HG03159 (cell line): Measurements from ENCODE around the gene CHST11.

Experiments
- ATAC-seq: cut with Tn5 transposase; IDR thresholded peaks from one replicate; pipeline ENCODE4 v1.9.1; 2021; ENCODE audit warnings: mild to moderate bottlenecking, moderate library complexity; ENCODE audit not compliant: unreplicated experiment

Gene CHST11

DNA sequence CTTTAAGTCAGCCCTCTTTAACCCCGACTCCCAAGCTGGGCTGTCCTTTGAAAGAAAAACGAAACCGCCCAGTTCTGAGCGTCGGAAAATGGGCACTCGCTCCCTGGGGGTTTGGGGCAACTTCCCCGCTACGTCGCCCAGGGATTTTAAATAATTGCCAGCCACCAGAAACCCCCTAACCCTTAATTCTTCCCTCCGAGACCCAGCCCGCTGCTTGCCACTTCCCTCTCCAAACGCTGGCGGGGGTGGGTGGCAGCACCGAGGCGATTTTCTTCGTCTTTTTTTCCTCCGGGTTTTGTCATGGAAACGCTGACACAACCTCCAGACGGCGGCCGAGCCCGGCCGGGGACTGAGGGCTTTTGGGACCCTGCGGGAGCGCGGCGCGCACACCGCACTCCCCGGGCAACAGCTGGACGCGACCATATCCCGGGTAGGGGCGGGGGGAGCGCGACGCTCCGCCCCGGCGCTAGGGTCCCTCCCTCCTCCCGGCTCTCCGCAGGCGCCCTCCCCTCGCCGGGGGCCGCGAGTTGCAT lies at the start of gene CHST11:
Gene CHST11, plus strand, starts transcription at position 532 of the 533 bp plus-strand sequence.
- ATAC-seq, result peak; percentile 65

DNA sequence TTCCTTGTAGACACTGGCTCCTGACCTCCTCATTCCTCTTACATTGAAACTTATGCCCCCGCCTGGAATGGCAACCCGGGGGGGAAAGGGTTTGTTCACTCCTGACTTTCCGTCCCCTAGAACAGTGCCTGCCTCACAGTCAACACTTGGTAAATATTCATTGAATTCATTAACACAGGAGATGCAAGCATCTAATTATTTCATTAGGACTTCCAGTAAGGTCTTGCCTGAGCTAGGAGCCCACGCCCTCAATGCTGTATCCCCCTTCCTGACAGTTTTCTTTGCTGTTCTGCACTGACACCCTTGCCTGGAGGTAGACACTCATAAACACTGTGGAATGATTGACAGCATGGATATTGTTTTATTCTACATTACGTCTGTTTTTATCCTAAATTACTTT lies 49.3 kb upstream of the CHST11 start:
- ATAC-seq, result no peak

DNA sequence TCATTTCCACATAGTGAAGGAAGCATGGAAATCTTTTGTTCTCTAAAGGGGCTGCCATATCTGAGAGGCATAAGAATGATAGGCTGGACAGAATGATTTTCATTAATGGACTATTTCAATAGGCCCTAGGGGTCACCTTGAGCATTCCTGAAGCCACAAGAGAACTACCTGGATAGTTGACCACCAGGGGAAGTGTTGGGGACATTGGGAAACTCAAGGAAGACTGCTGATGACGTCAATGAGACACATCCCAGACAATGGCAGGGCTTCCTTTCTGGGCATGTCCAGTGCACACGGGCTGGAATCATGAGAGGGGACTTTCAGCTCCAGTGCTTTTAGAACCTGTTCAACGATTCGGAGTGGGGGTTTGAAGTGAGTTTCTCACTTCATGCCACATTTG lies 48.8 kb upstream of the CHST11 start:
- ATAC-seq, result no peak

DNA sequence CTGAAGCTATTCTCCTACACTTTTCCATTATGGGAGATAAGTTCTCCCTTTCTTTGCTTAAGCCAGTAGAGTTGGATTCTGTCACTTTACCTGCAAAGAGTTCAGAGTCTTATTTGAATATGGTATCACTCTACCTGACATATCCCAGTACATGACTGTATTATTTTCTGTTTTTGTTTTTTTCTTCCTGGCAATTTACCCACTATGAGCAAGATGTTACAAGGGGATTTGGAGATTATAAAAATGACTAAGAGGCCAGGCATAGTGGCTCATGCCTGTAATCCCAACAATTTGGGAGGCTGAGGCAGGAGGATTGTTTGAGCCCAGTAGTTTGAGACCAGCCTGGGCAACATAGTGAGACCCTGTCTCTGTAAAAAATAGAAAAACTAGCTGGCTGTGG lies 46.4 kb upstream of the CHST11 start:
- ATAC-seq, result no peak

DNA sequence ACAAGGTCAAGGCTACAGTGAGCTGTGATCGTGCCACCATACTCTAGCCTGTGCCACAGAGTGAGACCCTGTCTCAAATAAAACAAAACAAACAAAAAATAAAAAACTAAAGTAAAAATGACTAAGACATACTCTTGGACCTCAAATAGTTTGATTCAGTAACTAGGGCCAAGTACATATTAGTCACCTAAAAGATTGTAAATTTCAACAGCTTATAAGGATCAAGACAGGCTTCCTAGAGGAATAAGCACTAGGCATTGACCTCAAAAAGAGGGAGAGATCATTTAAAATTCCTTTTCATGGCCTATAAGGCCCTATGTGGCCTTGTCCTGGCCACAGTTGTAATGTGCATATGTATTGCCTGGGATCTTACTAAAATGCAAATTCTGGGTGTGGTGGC lies 46.0 kb upstream of the CHST11 start:
- no peak for ATAC-seq

DNA sequence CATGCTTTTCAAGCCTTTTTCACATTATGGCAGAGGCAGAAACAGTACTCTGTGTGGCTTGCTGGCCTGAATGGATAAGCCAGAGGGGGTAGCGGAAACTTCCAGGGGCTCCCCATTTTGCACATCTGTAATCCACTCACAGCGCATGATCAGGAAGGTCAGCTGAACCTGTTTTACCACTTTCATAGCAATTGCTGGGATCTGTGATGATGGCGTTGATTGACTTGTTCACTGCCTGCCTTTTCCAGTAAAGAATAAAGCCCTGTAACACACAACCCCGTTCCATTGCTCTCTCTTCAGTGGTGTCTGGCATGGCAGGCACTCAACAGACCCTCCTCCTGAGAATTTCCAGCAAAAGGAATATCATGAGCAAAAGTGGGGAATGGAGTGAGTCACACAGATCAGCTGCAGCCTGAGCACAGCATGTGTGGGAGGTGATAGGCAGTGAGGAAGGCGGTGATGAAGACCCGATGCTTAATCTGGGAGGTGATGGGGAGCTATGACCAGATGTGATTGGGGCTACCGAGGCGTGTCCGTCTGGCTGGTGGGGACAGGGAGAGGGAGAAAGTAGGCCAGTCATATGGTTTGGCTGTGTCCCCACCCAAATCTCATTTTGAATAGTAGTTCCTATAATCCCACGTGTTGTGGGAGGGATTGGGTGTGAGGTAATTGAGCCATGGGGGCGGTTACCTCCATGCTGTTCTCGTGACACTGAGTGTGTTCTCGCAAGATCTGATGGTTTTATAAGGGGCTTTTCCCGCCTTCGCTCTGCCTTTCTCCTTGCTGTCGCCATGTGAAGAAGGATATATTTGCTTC lies 44.7 kb upstream of the CHST11 start:
- ATAC-seq, result no peak

DNA sequence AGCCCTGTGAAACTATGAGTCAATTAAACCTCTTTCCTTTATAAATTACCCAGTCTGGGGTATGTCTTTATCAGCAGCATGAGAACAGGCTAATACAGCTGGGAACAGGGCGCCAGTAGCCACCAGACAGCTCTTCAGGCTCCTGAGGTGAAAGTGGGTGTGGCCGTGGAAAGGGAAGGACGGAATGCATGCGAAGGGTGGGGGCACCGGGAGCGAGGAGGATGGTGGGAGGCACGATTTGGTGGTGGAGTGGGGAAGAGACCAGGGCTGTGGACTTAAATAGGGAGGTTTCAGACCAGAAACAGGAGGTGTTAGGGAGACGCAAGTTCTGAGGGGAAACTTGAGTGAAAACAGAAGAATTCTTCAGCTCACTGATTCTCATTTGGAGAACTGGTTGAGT lies 44.1 kb upstream of the CHST11 start:
- ATAC-seq, result no peak

DNA sequence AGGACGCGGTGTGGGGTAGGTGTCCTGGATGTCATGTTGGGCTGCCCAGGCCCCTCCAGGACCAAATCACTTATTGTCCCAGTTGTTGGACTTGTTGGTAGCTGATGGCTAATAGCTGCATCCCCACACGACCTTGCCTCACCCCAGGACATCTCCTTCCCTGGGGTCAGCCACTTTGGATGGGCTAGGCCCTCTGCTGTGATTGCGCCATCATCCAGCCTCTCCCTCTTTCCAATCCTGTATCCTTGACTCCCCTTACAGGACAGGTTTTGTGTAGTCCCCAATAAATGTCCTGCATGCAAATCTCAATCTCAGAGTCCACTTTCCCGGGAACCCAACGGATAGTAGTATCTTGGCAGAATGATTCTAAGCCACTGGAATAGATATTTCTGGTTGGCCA lies 43.4 kb upstream of the CHST11 start:
- ATAC-seq, result no peak

DNA sequence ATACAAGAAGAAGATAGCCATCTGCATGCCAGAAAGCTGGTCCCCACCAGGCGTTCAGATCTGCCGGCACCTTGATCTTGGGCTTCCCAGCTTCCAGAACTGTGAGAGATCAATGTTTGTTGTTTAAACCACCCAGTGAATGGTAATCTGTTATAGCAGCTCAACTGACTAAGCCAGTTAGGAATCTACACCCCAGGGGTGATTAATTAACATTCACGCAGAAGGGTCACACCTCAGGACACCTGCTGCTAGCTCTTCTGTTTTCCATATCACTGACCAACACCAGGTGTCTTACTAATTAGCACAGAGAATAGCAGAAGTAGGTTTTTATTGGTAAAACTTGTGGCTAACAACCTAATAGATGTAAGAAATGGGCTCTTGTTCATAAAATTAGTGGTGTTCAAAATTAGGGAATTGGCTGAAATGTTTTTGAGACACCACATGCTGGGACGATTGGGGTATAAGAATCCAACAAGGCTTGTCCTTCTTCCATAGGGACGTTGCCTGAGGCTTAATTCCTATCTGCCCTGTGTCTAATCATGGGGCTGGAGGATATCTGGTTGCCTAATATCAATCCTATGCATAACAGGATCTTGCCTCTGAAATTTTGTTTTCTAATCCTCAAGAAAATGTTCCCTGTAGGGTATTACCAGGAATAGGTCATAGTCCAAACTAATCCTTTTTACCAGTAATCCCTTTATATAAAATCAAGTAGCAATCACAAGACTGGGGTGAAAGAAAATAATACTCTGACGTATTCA lies 42.0 kb upstream of the CHST11 start:
- ATAC-seq, result peak; percentile 65

DNA sequence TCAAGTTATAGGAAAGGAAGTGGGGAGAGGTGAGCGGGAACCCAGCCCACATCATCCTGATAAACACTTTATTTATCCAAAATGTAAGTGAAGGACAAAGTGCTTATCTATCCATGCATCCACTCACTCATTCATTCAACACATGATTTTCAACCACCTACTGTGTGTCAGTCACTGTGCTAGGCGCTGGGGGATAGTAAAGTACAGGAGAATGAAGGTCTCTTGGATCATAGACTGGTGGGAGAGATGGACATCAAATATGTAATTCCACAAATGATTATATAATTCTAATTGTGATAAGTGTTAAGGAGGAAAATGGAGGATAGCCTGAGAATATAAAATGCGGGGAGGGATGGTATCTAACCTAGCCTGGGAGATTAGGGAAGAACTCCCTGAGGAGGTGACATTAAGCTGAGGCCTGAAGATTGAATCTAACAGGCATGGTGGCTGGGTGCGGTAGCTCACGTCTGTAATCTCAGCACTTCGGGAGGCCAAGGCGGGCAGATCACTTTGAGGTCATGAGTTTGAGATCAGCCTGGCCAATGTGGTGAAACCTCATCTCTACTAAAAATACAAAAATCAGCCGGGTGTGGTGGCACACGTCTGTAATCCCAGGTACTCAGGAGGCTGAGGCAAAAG lies 41.3 kb upstream of the CHST11 start:
- ATAC-seq, result no peak

DNA sequence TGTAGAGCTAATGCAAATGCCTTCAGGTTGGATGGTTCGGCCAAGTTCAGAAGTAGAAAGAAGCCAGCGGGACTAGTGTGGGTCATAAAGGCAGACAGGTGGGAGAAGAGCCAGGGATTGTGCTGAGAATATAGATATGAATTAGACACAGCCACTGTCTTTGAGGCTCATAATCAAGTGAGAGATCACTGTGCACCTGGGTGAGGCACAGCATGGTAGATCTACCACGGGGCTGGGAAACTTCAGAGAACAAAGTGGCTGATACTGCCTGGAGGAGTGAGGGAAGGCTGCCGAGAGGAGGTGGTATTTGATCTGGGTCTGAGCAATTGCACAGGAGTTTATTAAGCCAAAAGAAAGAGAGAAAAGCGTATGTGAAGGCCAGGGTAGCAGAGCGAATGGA lies 40.6 kb upstream of the CHST11 start:
- ATAC-seq, result no peak

DNA sequence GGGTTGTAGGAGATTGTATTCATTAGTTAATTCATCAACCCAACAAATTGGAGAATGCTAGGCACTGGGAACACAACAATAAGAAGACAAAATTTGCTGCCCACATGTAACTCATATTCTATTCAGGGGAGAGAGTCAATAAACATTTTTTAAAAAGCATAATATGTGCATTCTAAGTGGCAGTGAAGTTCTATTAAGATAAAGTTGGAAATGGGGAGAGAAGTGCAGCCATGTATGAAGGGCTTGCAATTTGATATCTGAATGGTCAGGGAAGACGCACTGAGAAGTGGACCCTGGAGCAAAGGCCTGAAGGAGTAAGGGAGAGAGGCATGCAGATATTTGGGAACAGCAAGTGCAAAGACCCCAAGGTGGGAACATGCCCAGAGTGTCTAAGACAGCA lies 40.2 kb upstream of the CHST11 start:
- ATAC-seq, result no peak

DNA sequence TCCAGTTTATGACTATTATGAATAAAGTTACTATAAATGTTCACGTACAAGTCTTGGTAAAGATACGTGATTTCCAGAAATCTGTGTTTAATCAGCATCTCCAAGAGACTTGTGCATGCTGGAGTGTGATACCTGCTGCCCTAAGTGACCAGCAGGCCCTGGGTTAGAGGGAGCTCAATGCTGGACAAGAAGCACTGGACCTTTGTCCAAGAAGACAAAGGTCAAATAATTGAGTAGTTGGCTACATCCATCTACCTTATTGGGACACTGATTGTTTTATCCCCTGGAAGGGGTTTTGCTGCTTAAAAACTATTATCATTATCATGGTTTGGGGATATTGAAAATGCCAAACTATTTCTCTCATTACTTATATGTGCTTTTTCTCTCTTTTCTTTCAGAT lies 37.0 kb upstream of the CHST11 start:
- no peak for ATAC-seq

DNA sequence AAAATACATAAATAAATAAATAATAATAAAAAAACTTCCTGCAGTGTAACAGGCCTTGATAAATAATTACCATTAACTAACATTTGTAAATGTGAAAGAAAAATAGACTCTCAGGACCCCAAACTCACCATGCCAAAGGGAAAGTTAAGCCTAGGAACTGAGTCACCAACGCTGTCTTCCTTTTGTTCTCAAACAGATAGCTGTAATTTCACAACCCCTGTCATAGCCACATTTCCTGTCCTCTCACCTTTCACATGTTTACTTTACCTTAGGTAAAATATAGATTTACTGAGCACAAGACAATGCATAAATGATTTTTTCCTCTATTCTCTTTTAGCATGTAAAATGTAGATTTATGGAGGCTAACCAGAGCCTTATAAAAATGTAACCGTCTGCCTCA lies 35.9 kb upstream of the CHST11 start:
- ATAC-seq, result no peak

DNA sequence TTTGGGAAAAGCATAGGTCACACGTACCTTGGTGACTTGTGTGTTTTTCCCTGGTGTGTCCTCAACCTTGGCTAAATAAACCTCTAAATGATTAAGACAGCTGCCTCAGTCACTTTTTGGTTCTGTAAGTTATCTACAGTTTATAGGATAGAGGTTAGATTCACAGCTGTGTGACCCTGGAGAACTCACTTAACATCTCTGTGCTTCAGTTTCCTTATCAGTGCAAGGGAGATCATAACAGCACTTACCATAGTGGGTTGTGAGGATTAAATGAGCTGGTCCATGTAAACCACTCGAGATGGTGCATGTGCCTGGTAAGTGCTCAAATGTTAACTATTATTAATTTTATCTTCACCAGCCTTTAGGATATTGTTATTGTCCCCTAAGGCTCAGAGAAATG lies 35.4 kb upstream of the CHST11 start:
- ATAC-seq, result no peak

DNA sequence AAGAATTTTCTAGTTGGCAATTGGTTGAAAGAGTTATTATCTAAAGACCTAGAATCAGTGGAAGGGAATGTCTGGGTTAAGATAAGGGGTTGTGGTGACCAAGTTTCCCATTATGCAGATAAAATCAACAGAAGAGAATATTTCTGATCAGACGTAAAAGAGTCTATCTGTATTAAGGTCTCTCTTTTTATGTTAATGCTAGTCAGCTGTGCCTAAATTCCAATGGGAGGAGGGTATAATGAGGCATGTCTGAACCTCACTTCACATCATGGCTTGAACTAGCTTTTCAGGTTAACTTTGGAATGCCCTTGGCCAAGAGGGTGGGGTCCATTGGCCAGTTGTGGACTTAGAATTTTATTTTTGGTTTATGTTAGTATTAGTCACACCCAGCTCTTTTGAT lies 34.3 kb upstream of the CHST11 start:
- no peak for ATAC-seq

DNA sequence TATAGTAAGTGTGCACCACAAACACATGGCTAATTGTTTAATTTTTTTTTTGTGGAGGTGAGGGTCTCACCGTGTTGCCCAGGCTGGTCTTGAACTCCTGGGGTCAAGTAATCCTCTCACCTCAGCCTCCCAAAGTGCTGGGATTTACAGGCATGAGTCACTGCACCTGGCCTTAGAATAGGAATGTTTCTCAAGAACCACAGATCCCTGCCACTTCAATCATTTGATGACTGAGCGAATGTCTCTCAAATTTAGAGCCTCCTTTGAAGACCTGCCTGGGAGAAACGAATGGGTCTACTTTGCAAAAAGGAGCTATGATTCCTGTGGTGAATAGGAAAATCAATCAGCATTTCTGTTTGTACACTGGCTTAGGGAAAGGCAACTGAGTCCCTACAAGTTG lies 33.5 kb upstream of the CHST11 start:
- ATAC-seq, result no peak

DNA sequence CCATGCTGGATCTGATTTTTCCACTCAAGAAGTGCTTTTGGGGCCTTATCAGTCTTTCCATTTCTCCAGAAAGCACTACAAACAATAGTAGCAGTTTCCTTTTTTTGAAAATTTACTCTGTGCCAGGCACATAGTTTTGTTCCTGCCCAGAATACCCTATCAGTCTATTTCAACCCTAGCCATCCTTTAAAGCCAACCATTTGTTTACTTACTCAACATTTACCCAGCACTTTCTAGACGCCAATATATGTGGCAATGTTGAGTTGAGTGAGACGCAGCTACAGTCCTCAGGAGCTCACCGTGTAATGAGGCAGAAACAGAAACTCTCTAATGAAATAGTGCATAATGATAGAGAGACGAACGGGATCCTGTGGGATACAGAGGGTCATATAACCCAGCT lies 32.9 kb upstream of the CHST11 start:
- ATAC-seq, result no peak

DNA sequence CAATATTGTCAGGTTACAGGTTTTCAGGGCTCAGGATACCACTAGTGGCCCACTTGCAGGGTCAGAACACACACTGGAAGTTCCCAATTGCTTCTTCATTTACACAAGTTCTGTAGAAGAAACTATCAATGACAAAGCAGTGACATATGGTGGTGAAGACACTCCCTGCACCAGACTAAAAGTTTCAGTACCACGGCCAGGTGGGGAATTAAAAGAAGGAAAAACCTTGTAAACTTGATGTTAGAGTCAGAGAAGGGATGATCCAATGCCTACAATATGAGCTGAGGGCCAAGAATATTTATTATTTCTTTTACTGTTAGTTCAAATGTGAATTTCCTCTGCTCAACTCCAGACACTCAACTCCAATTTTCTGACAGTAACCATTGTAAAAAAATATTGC lies 31.8 kb upstream of the CHST11 start:
- no peak for ATAC-seq

DNA sequence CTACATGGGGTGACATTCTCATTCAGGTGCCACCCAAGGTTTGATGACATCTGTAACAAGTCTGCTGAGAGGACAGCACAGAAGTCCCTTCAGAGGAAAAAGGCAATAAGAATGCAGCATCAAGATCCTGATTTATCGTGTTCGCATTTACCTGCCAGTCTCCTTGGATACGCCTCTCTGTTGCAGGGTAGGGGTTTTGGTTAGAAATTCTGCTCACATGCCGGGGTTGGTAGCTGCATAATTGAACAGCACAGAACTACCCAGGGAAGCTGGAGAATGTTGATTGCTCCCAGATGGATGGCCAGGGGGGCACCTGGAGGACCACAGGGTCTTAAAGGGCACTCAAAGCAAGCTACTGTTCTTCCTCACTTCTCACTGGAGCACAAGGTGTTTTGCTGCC lies 31.1 kb upstream of the CHST11 start:
- ATAC-seq, result no peak

DNA sequence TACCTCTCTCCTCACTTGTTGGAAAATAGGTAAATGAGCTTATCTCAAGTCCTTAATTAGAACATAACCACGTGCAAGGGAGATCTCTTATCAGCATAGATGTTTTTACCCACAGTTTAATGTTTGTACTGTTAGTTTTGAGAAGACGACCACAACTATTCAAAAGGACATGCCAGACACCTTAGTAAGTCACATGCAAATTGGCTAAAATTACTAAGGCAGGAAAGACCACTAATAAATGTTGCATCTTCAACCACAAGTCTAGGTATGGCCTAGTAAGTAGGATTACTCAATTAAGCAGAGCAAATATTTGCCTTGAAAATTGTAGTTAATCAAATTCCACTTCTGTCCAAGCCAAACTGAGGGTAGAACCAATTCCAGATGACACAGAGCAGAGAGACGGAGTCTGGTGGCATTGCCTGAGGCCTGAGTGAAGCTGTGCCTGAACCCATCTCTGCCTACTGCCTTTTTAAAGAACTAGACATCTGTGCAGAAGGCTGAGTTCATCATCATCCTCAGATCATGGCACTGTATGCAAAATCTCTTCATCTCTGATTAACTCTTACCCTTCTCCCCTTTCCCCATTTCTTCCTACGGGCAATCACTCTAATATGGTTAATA lies 29.7 kb upstream of the CHST11 start:
- no peak for ATAC-seq
